ENCODE data around the gene KCNQ1OT1.

DNA sequence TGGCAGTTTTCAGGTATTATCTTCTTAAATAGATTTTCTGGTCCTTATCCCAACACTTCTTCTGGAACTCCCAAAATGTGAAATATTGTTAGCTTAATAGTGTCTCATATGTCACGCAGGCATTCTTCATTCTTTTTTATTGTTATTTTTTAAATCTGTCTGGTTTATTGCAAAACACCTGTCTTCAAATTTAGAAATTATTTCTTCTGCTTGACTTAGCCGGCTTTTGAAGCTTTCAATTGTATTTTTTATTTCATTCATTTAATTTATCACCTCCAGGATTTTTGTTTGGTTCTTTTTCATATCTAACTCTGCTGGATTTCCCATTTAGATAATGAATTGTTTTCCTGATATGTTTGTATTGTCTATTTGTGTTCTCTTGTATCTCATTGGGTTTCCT, 49.9 kb downstream of the KCNQ1OT1 start:
- TF ChIP-seq, protein P1, sequence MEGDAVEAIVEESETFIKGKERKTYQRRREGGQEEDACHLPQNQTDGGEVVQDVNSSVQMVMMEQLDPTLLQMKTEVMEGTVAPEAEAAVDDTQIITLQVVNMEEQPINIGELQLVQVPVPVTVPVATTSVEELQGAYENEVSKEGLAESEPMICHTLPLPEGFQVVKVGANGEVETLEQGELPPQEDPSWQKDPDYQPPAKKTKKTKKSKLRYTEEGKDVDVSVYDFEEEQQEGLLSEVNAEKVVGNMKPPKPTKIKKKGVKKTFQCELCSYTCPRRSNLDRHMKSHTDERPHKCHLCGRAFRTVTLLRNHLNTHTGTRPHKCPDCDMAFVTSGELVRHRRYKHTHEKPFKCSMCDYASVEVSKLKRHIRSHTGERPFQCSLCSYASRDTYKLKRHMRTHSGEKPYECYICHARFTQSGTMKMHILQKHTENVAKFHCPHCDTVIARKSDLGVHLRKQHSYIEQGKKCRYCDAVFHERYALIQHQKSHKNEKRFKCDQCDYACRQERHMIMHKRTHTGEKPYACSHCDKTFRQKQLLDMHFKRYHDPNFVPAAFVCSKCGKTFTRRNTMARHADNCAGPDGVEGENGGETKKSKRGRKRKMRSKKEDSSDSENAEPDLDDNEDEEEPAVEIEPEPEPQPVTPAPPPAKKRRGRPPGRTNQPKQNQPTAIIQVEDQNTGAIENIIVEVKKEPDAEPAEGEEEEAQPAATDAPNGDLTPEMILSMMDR (IDR thresholded peaks at IDR 0.05; ENCODE audit: low read length): no peak
- TF ChIP-seq EZH2phosphoT487 (IDR thresholded peaks at IDR 0.05; ENCODE audit: low read length) (no peak), EZH2 (optimal IDR thresholded peaks at IDR 0.05; ENCODE audit: low read depth, low read length) (no peak)
